Measurements from ENCODE around the gene LRWD1.
"Not testable (repeated sequence)": the region's sequence is repeated elsewhere in the genome, so short reads cannot be mapped to it uniquely, and the experiment has no call there.

LRWD1 gene

DNA sequence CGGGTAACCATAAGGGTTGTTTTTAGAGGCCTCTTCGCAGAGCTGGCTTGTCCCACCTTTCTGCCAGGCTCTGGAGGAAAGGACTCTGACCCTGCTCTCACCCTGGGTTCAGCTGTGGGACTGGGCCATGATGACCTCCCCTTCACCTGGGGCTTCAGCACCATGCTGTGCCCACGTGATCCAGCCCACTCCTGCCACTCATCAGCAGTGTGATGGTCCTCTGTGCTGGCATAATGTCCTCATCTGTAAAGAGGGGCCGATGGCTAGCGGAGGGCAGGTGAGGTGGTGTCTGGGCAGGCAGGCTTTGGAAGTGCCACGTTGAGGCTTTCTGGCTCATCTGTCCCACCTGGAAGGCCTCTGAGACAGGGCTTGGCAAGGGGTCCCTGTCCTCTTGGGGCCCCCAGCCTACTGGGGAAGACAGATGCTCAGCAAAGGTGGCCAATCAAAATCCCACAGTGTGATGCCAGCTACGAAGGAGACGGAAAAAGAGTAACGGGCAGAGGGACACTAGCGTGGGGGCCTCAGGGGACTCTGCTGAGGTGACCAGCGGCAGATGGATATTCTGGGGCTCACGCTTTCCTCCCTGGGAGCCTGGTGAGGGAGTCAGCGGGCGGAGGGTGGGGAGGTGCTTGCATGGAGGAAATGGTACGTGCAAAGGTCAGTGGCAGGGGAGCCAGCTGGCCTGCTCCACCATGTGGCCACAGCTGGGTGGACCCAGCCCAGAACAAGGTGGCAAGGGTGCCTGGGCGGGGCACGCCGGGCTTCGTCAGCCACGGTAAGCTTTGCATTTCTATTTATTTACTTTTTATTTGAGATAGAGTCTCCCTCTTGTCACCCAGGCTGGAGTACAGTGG lies 5.4 kb downstream of the LRWD1 start:
- H3K27ac ChIP-seq (ENCODE audit: low read length) = no peak overlapping the region
- H3K4me1 ChIP-seq (ENCODE audit: control insufficient read depth in 1 of 2, insufficient read depth in 2 of 2, low read length in 2 of 2) = peaks cover 0 to 9% of the 10 kb centered on the region in 2 donors
- no peak overlapping the region for H3K4me3 ChIP-seq (ENCODE audit: low read depth in 1 of 2, low read length in 2 of 2)
- no peaks in the 10 kb centered on the region for H3K27me3 ChIP-seq (ENCODE audit: low read depth, low read length)
- peaks cover 0 to 38% of the 10 kb centered on the region in 2 donors for H3K36me3 ChIP-seq (ENCODE audit: control insufficient read depth in 1 of 2, insufficient read depth in 2 of 2, low read length in 2 of 2)
- H3K9me3 ChIP-seq (ENCODE audit: control insufficient read depth in 1 of 2, low read length in 2 of 2) = no peaks in the 10 kb centered on the region

DNA sequence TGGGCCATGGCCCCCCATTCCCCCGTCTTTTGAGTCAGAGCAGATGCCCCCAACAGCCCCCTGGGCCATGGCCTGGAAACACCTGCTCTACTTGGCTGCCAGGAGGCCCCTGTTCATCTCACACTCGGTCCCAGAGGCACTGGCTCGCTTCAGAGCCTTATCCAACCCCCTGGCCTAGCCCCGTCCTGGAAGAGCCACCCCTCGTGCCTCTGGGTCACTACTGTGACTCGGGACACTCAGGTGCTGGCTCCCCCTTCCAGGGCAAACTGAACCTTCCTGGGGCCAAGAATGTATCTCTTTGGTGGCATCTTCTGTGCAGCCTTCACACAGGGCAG lies 7.0 kb downstream of the LRWD1 start:
- Histone ChIP-seq H3K36me3 (ENCODE audit: control insufficient read depth in 1 of 2, insufficient read depth in 2 of 2, low read length in 2 of 2) (peaks cover 0 to 38% of the 10 kb centered on the region in 2 donors), H3K4me1 (ENCODE audit: control insufficient read depth in 1 of 2, insufficient read depth in 2 of 2, low read length in 2 of 2) (no peaks in the 10 kb centered on the region), H3K27me3 (ENCODE audit: low read depth, low read length) (no peaks in the 10 kb centered on the region), H3K27ac (ENCODE audit: low read length) (no peak overlapping the region), H3K4me3 (ENCODE audit: low read depth in 1 of 2, low read length in 2 of 2) (no peak overlapping the region), H3K9me3 (ENCODE audit: control insufficient read depth in 1 of 2, low read length in 2 of 2) (no peaks in the 10 kb centered on the region)

DNA sequence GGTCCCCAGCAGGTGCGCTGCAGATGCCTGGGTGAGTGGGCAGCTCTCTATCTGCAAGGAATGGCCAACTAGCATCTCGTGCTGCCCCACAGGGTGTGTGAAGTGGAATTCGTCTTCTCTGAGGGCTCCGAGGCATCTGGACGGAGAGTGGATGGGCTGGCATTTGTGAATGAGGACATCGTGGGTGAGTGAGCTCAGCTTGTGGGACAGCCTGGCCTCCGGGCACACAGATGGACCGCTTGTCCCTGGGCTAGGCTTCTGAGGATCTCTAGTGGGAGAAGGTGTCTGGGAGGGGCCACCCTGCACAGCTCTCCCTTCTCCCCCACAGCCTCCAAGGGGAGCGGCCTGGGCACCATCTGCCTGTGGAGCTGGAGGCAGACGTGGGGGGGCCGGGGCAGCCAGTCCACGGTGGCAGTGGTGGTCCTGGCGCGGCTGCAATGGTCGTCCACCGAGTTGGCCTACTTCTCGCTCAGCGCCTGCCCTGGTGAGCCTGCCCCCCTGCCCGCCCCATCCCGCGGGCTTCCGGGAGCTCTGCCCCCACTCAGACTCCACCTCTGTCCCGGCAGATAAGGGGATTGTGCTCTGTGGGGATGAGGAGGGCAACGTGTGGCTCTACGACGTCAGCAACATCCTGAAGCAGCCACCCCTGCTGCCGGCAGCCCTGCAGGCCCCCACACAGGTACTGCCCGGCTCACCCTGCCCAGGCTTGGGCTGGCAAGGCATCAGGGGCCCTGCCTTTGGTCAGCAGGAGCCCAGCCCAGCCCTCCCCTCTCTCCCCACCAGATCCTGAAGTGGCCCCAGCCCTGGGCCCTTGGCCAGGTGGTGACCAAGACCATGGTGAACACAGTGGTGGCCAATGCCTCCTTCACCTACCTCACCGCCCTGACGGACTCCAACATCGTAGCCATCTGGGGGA lies 7.6 kb downstream of the LRWD1 start:
- H3K4me1 ChIP-seq (ENCODE audit: control insufficient read depth in 1 of 2, insufficient read depth in 2 of 2, low read length in 2 of 2) = no peaks in the 10 kb centered on the region
- H3K27me3 ChIP-seq (ENCODE audit: low read depth, low read length) = no peaks in the 10 kb centered on the region
- peaks cover 0 to 38% of the 10 kb centered on the region in 2 donors for H3K36me3 ChIP-seq (ENCODE audit: control insufficient read depth in 1 of 2, insufficient read depth in 2 of 2, low read length in 2 of 2)
- H3K27ac ChIP-seq (ENCODE audit: low read length) = no peak overlapping the region
- no peaks in the 10 kb centered on the region for H3K9me3 ChIP-seq (ENCODE audit: control insufficient read depth in 1 of 2, low read length in 2 of 2)
- no peak overlapping the region for H3K4me3 ChIP-seq (ENCODE audit: low read depth in 1 of 2, low read length in 2 of 2)

DNA sequence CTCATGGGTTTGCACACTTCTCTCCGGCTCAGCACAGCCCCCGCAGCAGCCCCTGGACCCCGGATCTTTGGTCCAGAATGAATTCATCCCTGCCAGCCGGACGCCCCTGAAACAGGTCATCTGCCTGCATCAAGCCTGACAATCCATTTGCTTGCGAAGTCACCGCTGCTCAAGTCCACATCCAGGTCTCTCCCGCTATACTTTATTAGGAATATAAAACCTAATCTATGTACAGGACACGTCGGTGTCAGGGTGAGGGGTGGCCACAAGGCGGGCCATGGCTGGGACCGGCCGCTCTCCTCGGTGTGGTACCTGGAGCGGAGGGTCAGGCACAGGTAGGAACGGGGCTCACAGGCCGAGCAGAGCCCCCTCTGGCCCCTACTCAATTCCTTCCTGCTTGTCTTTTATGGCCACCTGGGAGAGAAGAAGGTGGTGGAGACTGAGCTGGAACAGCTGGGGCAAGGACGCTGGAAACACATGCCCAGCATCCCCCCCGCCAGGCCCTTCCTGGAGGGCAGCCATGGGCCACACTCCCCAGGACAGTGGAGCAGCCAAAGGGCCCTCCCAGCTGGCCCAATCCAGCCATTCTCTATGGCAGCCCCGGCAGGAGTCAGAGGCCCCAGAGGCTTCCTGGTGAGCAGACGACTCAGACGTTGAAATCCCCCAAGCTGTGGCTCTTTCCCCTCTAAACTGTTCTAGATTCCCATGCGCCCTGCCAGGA lies 8.6 kb downstream of the LRWD1 start:
- Histone ChIP-seq H3K4me1 (ENCODE audit: control insufficient read depth in 1 of 2, insufficient read depth in 2 of 2, low read length in 2 of 2) (no peaks in the 10 kb centered on the region), H3K4me3 (ENCODE audit: low read depth in 1 of 2, low read length in 2 of 2) (no peak overlapping the region), H3K36me3 (ENCODE audit: control insufficient read depth in 1 of 2, insufficient read depth in 2 of 2, low read length in 2 of 2) (peaks cover 0 to 38% of the 10 kb centered on the region in 2 donors), H3K27me3 (ENCODE audit: low read depth, low read length) (no peaks in the 10 kb centered on the region), H3K9me3 (ENCODE audit: control insufficient read depth in 1 of 2, low read length in 2 of 2) (no peaks in the 10 kb centered on the region), H3K27ac (ENCODE audit: low read length) (no peak overlapping the region)

- not testable (repeated sequence) for H3K27ac ChIP-seq (ENCODE audit: low read length); H3K27me3 ChIP-seq (ENCODE audit: low read depth, low read length); H3K9me3 ChIP-seq (ENCODE audit: control insufficient read depth in 1 of 2, low read length in 2 of 2); H3K4me3 ChIP-seq (ENCODE audit: low read depth in 1 of 2, low read length in 2 of 2); H3K4me1 ChIP-seq (ENCODE audit: control insufficient read depth in 1 of 2, insufficient read depth in 2 of 2, low read length in 2 of 2)
- peaks cover 0 to 37% of the 10 kb centered on the region in 2 donors for H3K36me3 ChIP-seq (ENCODE audit: control insufficient read depth in 1 of 2, insufficient read depth in 2 of 2, low read length in 2 of 2)
Observed at GRCh38 chr7:102474116-102474515, 9.3 kb downstream of the LRWD1 start.

DNA sequence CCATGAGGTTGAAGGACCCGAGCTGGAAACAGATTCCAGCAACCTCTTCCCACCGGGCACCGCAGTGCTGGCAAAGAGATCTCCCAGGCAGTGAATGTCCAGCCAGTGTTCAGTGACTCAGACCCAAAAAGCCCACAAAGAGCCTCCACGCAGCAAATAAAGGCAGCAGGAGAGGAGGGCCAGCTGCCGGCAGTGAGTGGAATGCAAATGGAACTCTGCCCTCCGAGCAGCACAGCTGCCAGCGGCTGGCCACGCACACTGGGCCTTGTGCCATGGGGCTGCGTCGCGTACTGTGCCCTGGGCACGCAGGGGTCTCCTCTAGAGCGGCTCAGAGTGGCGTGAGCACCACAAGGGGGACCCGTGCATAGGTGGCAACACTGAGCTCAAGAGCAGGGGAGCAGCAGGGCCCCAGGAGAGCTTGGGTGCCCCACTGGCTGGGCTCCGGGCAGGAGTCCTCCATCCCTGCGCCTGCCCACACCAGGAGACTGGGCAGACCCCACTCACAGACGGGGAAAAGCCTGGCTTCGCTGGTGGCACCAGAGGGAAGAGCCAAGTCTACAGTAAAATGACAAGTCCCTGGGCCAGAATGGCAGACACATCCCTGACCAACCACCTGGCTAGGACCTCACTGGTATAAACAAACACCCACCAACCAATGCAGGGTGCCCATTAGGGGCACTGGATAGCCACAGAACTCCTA lies 10.1 kb downstream of the LRWD1 start:
- H3K4me1 ChIP-seq (ENCODE audit: control insufficient read depth in 1 of 2, insufficient read depth in 2 of 2, low read length in 2 of 2); H3K9me3 ChIP-seq (ENCODE audit: control insufficient read depth in 1 of 2, low read length in 2 of 2); H3K27me3 ChIP-seq (ENCODE audit: low read depth, low read length); H3K4me3 ChIP-seq (ENCODE audit: low read depth in 1 of 2, low read length in 2 of 2); H3K27ac ChIP-seq (ENCODE audit: low read length): not testable (repeated sequence)
- peaks cover 0 to 30% of the 10 kb centered on the region in 2 donors for H3K36me3 ChIP-seq (ENCODE audit: control insufficient read depth in 1 of 2, insufficient read depth in 2 of 2, low read length in 2 of 2)

DNA sequence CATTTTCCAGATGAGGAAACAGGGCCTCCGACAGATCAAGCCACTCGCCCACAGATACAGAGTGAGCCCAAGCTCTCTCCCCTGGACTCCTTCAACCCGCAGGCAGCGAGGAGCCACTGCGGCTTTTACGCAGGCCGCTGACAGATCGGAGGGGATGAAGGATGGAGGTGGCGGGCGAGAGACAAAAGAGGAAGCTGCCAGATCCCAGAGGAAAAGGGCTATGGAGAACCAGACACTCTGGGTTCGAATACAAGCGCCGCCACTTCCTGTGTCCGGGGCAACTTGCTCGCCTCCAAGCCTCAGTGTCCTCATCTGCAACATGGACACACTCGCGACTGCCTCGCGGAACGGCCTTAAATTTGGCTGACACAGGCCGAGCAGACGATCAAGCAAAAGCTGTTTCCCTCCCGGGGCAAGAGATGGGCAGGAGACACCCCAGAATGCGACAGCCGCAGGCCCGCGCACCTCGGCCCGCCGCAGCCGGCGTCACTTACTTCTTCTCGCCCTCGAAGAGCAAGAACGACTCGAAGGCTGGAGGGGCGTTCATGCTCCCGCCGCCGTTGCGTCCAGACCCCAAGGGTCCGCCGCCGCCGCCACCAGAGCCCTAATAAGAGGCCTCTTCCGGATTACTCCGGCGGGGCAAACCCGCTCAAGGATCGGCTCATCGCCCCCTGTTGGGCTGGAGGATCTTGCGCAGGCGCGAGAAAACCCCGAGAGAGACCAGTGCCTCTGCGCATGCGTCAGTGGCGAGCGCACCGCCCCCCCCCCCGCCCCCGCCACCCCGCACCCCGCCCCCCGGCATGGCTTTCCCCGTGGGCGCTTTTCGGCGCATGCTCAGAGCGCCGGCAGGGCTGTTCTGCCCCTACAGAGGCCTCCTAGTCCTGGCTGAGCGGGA lies 13.8 kb downstream of the LRWD1 start, which contains the start of gene POLR2J:
POLR2J (minus strand) TSS at position 609 of the 895 bp plus-strand sequence; CDS start at position 547, 62 bp downstream.
- not testable (repeated sequence) for H3K4me3 ChIP-seq (ENCODE audit: low read depth in 1 of 2, low read length in 2 of 2); H3K27ac ChIP-seq (ENCODE audit: low read length); H3K4me1 ChIP-seq (ENCODE audit: control insufficient read depth in 1 of 2, insufficient read depth in 2 of 2, low read length in 2 of 2)

GRCh38 chr7:102479209-102479584 lies 14.4 kb downstream of the LRWD1 start:
- not testable (repeated sequence) for H3K27ac ChIP-seq (ENCODE audit: low read length); H3K4me3 ChIP-seq (ENCODE audit: low read depth in 1 of 2, low read length in 2 of 2); H3K27me3 ChIP-seq (ENCODE audit: low read depth, low read length); H3K36me3 ChIP-seq (ENCODE audit: control insufficient read depth in 1 of 2, insufficient read depth in 2 of 2, low read length in 2 of 2); H3K4me1 ChIP-seq (ENCODE audit: control insufficient read depth in 1 of 2, insufficient read depth in 2 of 2, low read length in 2 of 2); H3K9me3 ChIP-seq (ENCODE audit: control insufficient read depth in 1 of 2, low read length in 2 of 2)

More for the DNA sequence above, 13.8 kb downstream of the LRWD1 start, which contains the start of gene POLR2J:
- not testable (repeated sequence) for H3K36me3 ChIP-seq (ENCODE audit: control insufficient read depth in 1 of 2, insufficient read depth in 2 of 2, low read length in 2 of 2); H3K9me3 ChIP-seq (ENCODE audit: control insufficient read depth in 1 of 2, low read length in 2 of 2); H3K27me3 ChIP-seq (ENCODE audit: low read depth, low read length)

GRCh38 chr7:102479982-102480637 lies 15.3 kb downstream of the LRWD1 start:
- H3K27me3 ChIP-seq (ENCODE audit: low read depth, low read length); H3K9me3 ChIP-seq (ENCODE audit: control insufficient read depth in 1 of 2, low read length in 2 of 2); H3K27ac ChIP-seq (ENCODE audit: low read length); H3K4me3 ChIP-seq (ENCODE audit: low read depth in 1 of 2, low read length in 2 of 2); H3K4me1 ChIP-seq (ENCODE audit: control insufficient read depth in 1 of 2, insufficient read depth in 2 of 2, low read length in 2 of 2); H3K36me3 ChIP-seq (ENCODE audit: control insufficient read depth in 1 of 2, insufficient read depth in 2 of 2, low read length in 2 of 2): not testable (repeated sequence)

GRCh38 chr7:102481962-102482361 lies 17.2 kb downstream of the LRWD1 start:
- not testable (repeated sequence) for H3K36me3 ChIP-seq (ENCODE audit: control insufficient read depth in 1 of 2, insufficient read depth in 2 of 2, low read length in 2 of 2); H3K4me3 ChIP-seq (ENCODE audit: low read depth in 1 of 2, low read length in 2 of 2); H3K27me3 ChIP-seq (ENCODE audit: low read depth, low read length); H3K27ac ChIP-seq (ENCODE audit: low read length); H3K4me1 ChIP-seq (ENCODE audit: control insufficient read depth in 1 of 2, insufficient read depth in 2 of 2, low read length in 2 of 2); H3K9me3 ChIP-seq (ENCODE audit: control insufficient read depth in 1 of 2, low read length in 2 of 2)

Data from muscle layer of duodenum (tissue), 2 donors.